ENCODE measurements around the gene WWC1.

The WWC1 gene

GRCh38 chr5:168329302-168329701 lies 37.9 kb downstream of the WWC1 start:
- no peaks in the 10 kb centered on the region for H4K20me1 ChIP-seq (ENCODE audit: insufficient read depth, low read length)
- no peaks in the 10 kb centered on the region for H3K9me3 ChIP-seq (ENCODE audit: low read length)
- H3K4me1 ChIP-seq (ENCODE audit: insufficient read depth, low read length, severe bottlenecking) = no peaks in the 10 kb centered on the region
- H3K36me3 ChIP-seq (ENCODE audit: insufficient read depth, low read length) = no peaks in the 10 kb centered on the region
- H3K27me3 ChIP-seq (ENCODE audit: insufficient read depth, low read length) = no peaks in the 10 kb centered on the region
- no peak overlapping the region for H2AFZ ChIP-seq (ENCODE audit: low read length)
- H3K27ac ChIP-seq (ENCODE audit: low read depth, low read length, poor library complexity, severe bottlenecking) = no peak overlapping the region
- H3K9me2 ChIP-seq (ENCODE audit: low read depth, low read length) = no peaks in the 10 kb centered on the region
- H3F3A ChIP-seq (ENCODE audit: insufficient read depth, low read length) = no peaks in the 10 kb centered on the region
- H3K79me2 ChIP-seq (ENCODE audit: insufficient read depth, low read length) = no peaks in the 10 kb centered on the region
- no peak for TF ChIP-seq CTCF (IDR thresholded peaks at IDR 0.05; ENCODE audit: low read length)
- TF ChIP-seq EZH2 (IDR thresholded peaks at IDR 0.05; ENCODE audit: borderline replicate concordance, low read length) = no peak
- H3K4me3 ChIP-seq (ENCODE audit: low read depth, low read length, poor library complexity, severe bottlenecking) = no peak overlapping the region
- no peak overlapping the region for H3K4me2 ChIP-seq (ENCODE audit: low read length)
- no peak overlapping the region for H3K9ac ChIP-seq (ENCODE audit: low read length)

- Histone ChIP-seq H3K9me2 (ENCODE audit: low read depth, low read length) (no peaks in the 10 kb centered on the region), H3K9me3 (ENCODE audit: low read length) (no peaks in the 10 kb centered on the region), H3K4me2 (ENCODE audit: low read length) (no peak overlapping the region), H3K27ac (ENCODE audit: low read depth, low read length, poor library complexity, severe bottlenecking) (no peak overlapping the region), H3K79me2 (ENCODE audit: insufficient read depth, low read length) (no peaks in the 10 kb centered on the region), H3K4me3 (ENCODE audit: low read depth, low read length, poor library complexity, severe bottlenecking) (no peak overlapping the region), H3K36me3 (ENCODE audit: insufficient read depth, low read length) (no peaks in the 10 kb centered on the region), H3K4me1 (ENCODE audit: insufficient read depth, low read length, severe bottlenecking) (no peaks in the 10 kb centered on the region), H4K20me1 (ENCODE audit: insufficient read depth, low read length) (no peaks in the 10 kb centered on the region), H2AFZ (ENCODE audit: low read length) (no peak overlapping the region), H3K9ac (ENCODE audit: low read length) (no peak overlapping the region), H3K27me3 (ENCODE audit: insufficient read depth, low read length) (0 out of 2 replicates have a peak, but pooled peaks cover under 1% of the 10 kb centered on the region), H3F3A (ENCODE audit: insufficient read depth, low read length) (no peaks in the 10 kb centered on the region)
- TF ChIP-seq CTCF (IDR thresholded peaks at IDR 0.05; ENCODE audit: low read length) (no peak), EZH2 (IDR thresholded peaks at IDR 0.05; ENCODE audit: borderline replicate concordance, low read length) (no peak)
These were observed 40.6 kb downstream of the WWC1 start for GRCh38 chr5:168332042-168332441.

- H3K4me1 ChIP-seq (ENCODE audit: insufficient read depth, low read length, severe bottlenecking) = no peaks in the 10 kb centered on the region
- no peak overlapping the region for H3K4me2 ChIP-seq (ENCODE audit: low read length)
- H3K9ac ChIP-seq (ENCODE audit: low read length) = no peak overlapping the region
- H4K20me1 ChIP-seq (ENCODE audit: insufficient read depth, low read length) = no peaks in the 10 kb centered on the region
- H3K9me2 ChIP-seq (ENCODE audit: low read depth, low read length) = no peaks in the 10 kb centered on the region
- no peaks in the 10 kb centered on the region for H3K9me3 ChIP-seq (ENCODE audit: low read length)
- no peaks in the 10 kb centered on the region for H3K79me2 ChIP-seq (ENCODE audit: insufficient read depth, low read length)
- no peak overlapping the region for H3K27ac ChIP-seq (ENCODE audit: low read depth, low read length, poor library complexity, severe bottlenecking)
- no peaks in the 10 kb centered on the region for H3F3A ChIP-seq (ENCODE audit: insufficient read depth, low read length)
- H3K4me3 ChIP-seq (ENCODE audit: low read depth, low read length, poor library complexity, severe bottlenecking) = no peak overlapping the region
- no peak overlapping the region for H2AFZ ChIP-seq (ENCODE audit: low read length)
- TF ChIP-seq CTCF (IDR thresholded peaks at IDR 0.05; ENCODE audit: low read length) (no peak), EZH2 (IDR thresholded peaks at IDR 0.05; ENCODE audit: borderline replicate concordance, low read length) (no peak)
- H3K36me3 ChIP-seq (ENCODE audit: insufficient read depth, low read length) = no peaks in the 10 kb centered on the region
- H3K27me3 ChIP-seq (ENCODE audit: insufficient read depth, low read length) = 0 out of 2 replicates have a peak, but pooled peaks cover 4% of the 10 kb centered on the region
These were observed 42.8 kb downstream of the WWC1 start for GRCh38 chr5:168334280-168334679.
